GM12878 (cell line): ENCODE measurements around the gene DYNC2LI1. TPM values are rescaled to one million over a fixed set of nuclear protein-coding genes. Genes with fewer than 3 reads are reported as not detected.

Experiments used
- ATAC-seq: fragments of 200-7000 bp; cut with Tn5 transposase; 3 replicates; pipeline ENCODE4 v1.9.1; 2020; ENCODE audit warnings: mild to moderate bottlenecking, moderate library complexity
- BruUV-seq: library from RNA; stranded (reverse); fragments of 400-500 nt; replicated peaks from 2 replicates; lab custom pipeline; 2021; lab: Mats Ljungman, UMichigan
- CTCF ChIA-PET: fragments of 300-600 bp; sonication (Branson Sonifier 250); formaldehyde crosslinking; extraction: SDS; loops from one replicate; lab custom pipeline; 2021; ENCODE audit warnings: inconsistent platforms; lab: Yijun Ruan, JAX
- POLR2A ChIA-PET: fragments of 350-600 bp; formaldehyde crosslinking; extraction: SDS; loops from one replicate; lab custom pipeline; 2021; ENCODE audit warnings: inconsistent platforms; lab: Charles Lee
- RAD21 ChIA-PET: fragments of 300-600 bp; sonication (Branson Sonifier 250); formaldehyde crosslinking; loops from one replicate; lab custom pipeline; 2023; ENCODE audit warnings: antibody characterized with exemption; ENCODE audit not compliant: unreplicated experiment; lab: Charles Lee
- SMC1A ChIA-PET: fragments of 300-600 bp; sonication (Branson Sonifier 250); formaldehyde crosslinking; loops from one replicate; lab custom pipeline; 2023; ENCODE audit not compliant: unreplicated experiment, uncharacterized antibody; lab: Charles Lee
- DNase-seq: peaks from one replicate; pipeline ENCODE4 v3.0.0-alpha.2; 2011; ENCODE audit warnings: low read depth, low spot score
- FAIRE-seq: peaks from 3 replicates; lab custom pipeline; 2011; peaks lifted over from hg19 to GRCh38; lab: Jason Lieb, UNC
- H2AFZ ChIP-seq: 2 replicates; pipeline ENCODE4 v1.6.0; 2011; ENCODE audit warnings: low read depth, low read length, control low read depth; ENCODE audit not compliant: control insufficient read depth
- H3K27ac ChIP-seq: 2 replicates; pipeline ENCODE4 v1.5.1; 2011; ENCODE audit warnings: control low read depth; ENCODE audit not compliant: control insufficient read depth, insufficient read depth
- H3K27me3 ChIP-seq, 2 experiments: replicated peaks in 1 of 2; 2 replicates each; pipeline versions ENCODE4 v1.6.0 to v1.6.1; 2011; ENCODE audit warnings: low read length in 1 of 2; ENCODE audit not compliant: control insufficient read depth in 2 of 2, insufficient read depth in 2 of 2
- H3K36me3 ChIP-seq, 2 experiments: 2 replicates each; pipeline ENCODE4 v1.5.1; 2011; ENCODE audit warnings: low read length in 1 of 2; ENCODE audit not compliant: control insufficient read depth in 2 of 2, insufficient read depth in 2 of 2
- H3K4me1 ChIP-seq: 2 replicates; pipeline ENCODE4 v1.6.1; 2011; ENCODE audit warnings: mild to moderate bottlenecking, low read length, moderate library complexity, mixed read lengths; ENCODE audit not compliant: control insufficient read depth, insufficient read depth
- H3K4me2 ChIP-seq: 2 replicates; pipeline ENCODE4 v1.6.0; 2011; ENCODE audit warnings: control low read depth; ENCODE audit not compliant: control insufficient read depth, insufficient read depth
- H3K4me3 ChIP-seq: fragments of 200-600 bp; sonication (generic); 2 replicates; pipeline ENCODE4 v1.5.1; 2016
- H3K79me2 ChIP-seq: 2 replicates; pipeline ENCODE4 v1.6.0; 2011; ENCODE audit warnings: low read length; ENCODE audit not compliant: control insufficient read depth, insufficient read depth
- H3K9ac ChIP-seq: 2 replicates; pipeline ENCODE4 v1.8.0; 2011; ENCODE audit warnings: low read length, control low read depth, mixed read lengths; ENCODE audit not compliant: control insufficient read depth, insufficient read depth
- H3K9me3 ChIP-seq: replicated peaks from 3 replicates; pipeline ENCODE4 v1.5.1; 2011; ENCODE audit warnings: mild to moderate bottlenecking, low read length; ENCODE audit not compliant: control insufficient read depth, insufficient read depth
- H4K20me1 ChIP-seq: 2 replicates; pipeline ENCODE4 v1.6.0; 2011; ENCODE audit not compliant: control insufficient read depth, insufficient read depth
- EP300 ChIP-seq, 2 experiments: fragments of 150-350 bp in 1 of 2; IDR thresholded peaks; 2 replicates each; pipeline ENCODE4 v1.6.1; 2011 to 2012; ENCODE audit warnings: low read depth in 2 of 2, low read length in 2 of 2, borderline replicate concordance in 1 of 2, improper control_type of control experiment in 1 of 2, inconsistent platforms in 1 of 2; ENCODE audit not compliant: control insufficient read depth in 1 of 2
- JUNB ChIP-seq: IDR thresholded peaks from 2 replicates; pipeline ENCODE4 v1.6.1; 2016; ENCODE audit warnings: antibody characterized with exemption, mild to moderate bottlenecking
- LARP7 ChIP-seq: fragments of 450-650 bp; IDR thresholded peaks from 2 replicates; pipeline ENCODE4 v1.6.1; 2017; ENCODE audit warnings: mild to moderate bottlenecking
- MTA2 ChIP-seq: fragments of 450-650 bp; IDR thresholded peaks from 2 replicates; pipeline ENCODE4 v1.6.1; 2016; ENCODE audit warnings: low read depth, mild to moderate bottlenecking, moderate library complexity
- MXI1 ChIP-seq: fragments of 150-350 bp; IDR thresholded peaks from 2 replicates; pipeline ENCODE4 v1.6.1; 2011; ENCODE audit warnings: low read depth, mild to moderate bottlenecking, inconsistent platforms, low read length, improper control_type of control experiment
- NFXL1 ChIP-seq: fragments of 450-650 bp; IDR thresholded peaks from 2 replicates; pipeline ENCODE4 v1.6.1; 2017; ENCODE audit warnings: antibody characterized with exemption, mild to moderate bottlenecking, borderline replicate concordance
- NFYB ChIP-seq: IDR thresholded peaks from 2 replicates; pipeline ENCODE4 v1.6.1; 2011; ENCODE audit warnings: low read depth, mild to moderate bottlenecking, low read length, improper control_type of control experiment, moderate library complexity; ENCODE audit not compliant: insufficient read depth
- NR2C1 ChIP-seq: fragments of 450-650 bp; IDR thresholded peaks from 2 replicates; pipeline ENCODE4 v1.6.1; 2017; ENCODE audit warnings: antibody characterized with exemption, mild to moderate bottlenecking, moderate library complexity
- NR2C2 ChIP-seq: IDR thresholded peaks from 2 replicates; pipeline ENCODE4 v1.6.1; 2011; ENCODE audit warnings: borderline replicate concordance, low read depth; ENCODE audit not compliant: control insufficient read depth, insufficient read length
- RELA ChIP-seq: fragments of 450-650 bp; IDR thresholded peaks from 2 replicates; pipeline ENCODE4 v1.8.0; 2014; ENCODE audit warnings: borderline replicate concordance; ENCODE audit not compliant: partially characterized antibody
- SIN3A ChIP-seq: IDR thresholded peaks from 2 replicates; pipeline ENCODE4 v1.6.1; 2012; ENCODE audit warnings: low read depth, low read length, improper control_type of control experiment
- SMARCA5 ChIP-seq: fragments of 450-650 bp; IDR thresholded peaks from 2 replicates; pipeline ENCODE4 v1.6.1; 2017; ENCODE audit warnings: mild to moderate bottlenecking
- SREBF2 ChIP-seq: IDR thresholded peaks from 2 replicates; pipeline ENCODE4 v1.6.1; 2012; ENCODE audit warnings: mild to moderate bottlenecking, low read length
- USF1 ChIP-seq: IDR thresholded peaks from 2 replicates; pipeline ENCODE4 v1.6.1; 2011; ENCODE audit warnings: borderline replicate concordance, low read depth, mild to moderate bottlenecking, moderate library complexity, mixed read lengths, low read length; ENCODE audit not compliant: insufficient read depth; ENCODE audit errors: extremely low read length
- ZBED1 ChIP-seq: IDR thresholded peaks from 2 replicates; pipeline ENCODE4 v1.6.1; 2016; ENCODE audit warnings: borderline replicate concordance
- ZBTB11 ChIP-seq: fragments of 450-650 bp; formaldehyde crosslinking; IDR thresholded peaks from 2 replicates; pipeline ENCODE4 v1.5.0; 2022; ENCODE audit warnings: mild to moderate bottlenecking, missing genetic modification characterization
- ZNF274 ChIP-seq: IDR thresholded peaks from one replicate; pipeline ENCODE4 v1.8.0; 2011; ENCODE audit not compliant: insufficient read length, insufficient read depth
- ZNF384 ChIP-seq: IDR thresholded peaks from 2 replicates; pipeline ENCODE4 v1.6.1; 2012; ENCODE audit warnings: low read depth, mild to moderate bottlenecking, low read length, improper control_type of control experiment, borderline replicate concordance
- ZSCAN29 ChIP-seq: fragments of 450-650 bp; IDR thresholded peaks from 2 replicates; pipeline ENCODE4 v1.6.1; 2017; ENCODE audit warnings: mild to moderate bottlenecking, moderate library complexity
- WGBS: methylation state at CpG from one replicate; pipeline ENCODE4 v1.1.6; 2016; ENCODE audit warnings: low lambda C conversion rate; ENCODE audit not compliant: insufficient replicate concordance, insufficient coverage; ENCODE audit errors: missing lambda C conversion rate; 5-methylcytosine and 5-hydroxymethylcytosine counted together
- in situ Hi-C: fragments of 300-500 bp; cut with MboI; formaldehyde crosslinking; loops from 9 replicates; pipeline ENCODE4 v1.14.3; 2018; ENCODE audit warnings: mixed read lengths
- intact Hi-C: fragments of 100-400 bp; cut with micrococcal nuclease; formaldehyde crosslinking; loops from one replicate; pipeline ENCODE4 v1.14.2; 2022; ENCODE audit not compliant: unreplicated experiment
- polyA plus RNA-seq, 11 experiments: library from polyadenylated mRNA; depleted of rRNA in 4 of 11; unstranded in 6 of 11; stranded (reverse) in 5 of 11; fragments of >200 nt; fragmentation: Nextera tagmentation in 4 of 11; fragmentation: Illumina TruSeq in 1 of 11; extraction: Ambion mirVana in 4 of 11; extraction: Trizol in 1 of 11; gene quantifications; 1 replicate in 1 of 11; 2 replicates in 10 of 11; pipeline versions ENCODE4 v1.2.1 to v1.2.3, GENCODE V29; 2011 to 2016; ENCODE audit warnings: inconsistent platforms in 2 of 11, missing spikeins in 2 of 11, low read depth in 1 of 11
- total RNA-seq, 4 experiments: library from RNA; depleted of rRNA in 3 of 4; stranded (reverse); fragments of >200 nt in 3 of 4; fragmentation: Illumina TruSeq in 1 of 4; extraction: Trizol in 1 of 4; gene quantifications; 2 replicates each; pipeline versions ENCODE4 v1.2.1 to v1.2.3, GENCODE V29; 2013 to 2021

Gene DYNC2LI1
- total and polyA plus RNA-seq, 10 of the 15 experiments (the other 5 are each of a cell fraction or from before 2014, with no cell fraction given) = 9.5 to 27.3 (median 19.3) TPM

GRCh38 chr2:43810452-43810851 lies 36.6 kb downstream of the DYNC2LI1 start:
- Histone ChIP-seq H3K9ac (no peak overlapping the region), H3K36me3 (no peaks in the 10 kb centered on the region; a peak in 1 of 4 replicates), H3K4me1 (no peaks in the 10 kb centered on the region), H2AFZ (no peak overlapping the region), H4K20me1 (no peaks in the 10 kb centered on the region), H3K9me3 (no peaks in the 10 kb centered on the region), H3K4me3 (no peak overlapping the region), H3K79me2 (no peaks in the 10 kb centered on the region), H3K4me2 (no peak overlapping the region), H3K27ac (no peak overlapping the region), H3K27me3 (no peaks in the 10 kb centered on the region)
- FAIRE-seq (no peak), DNase-seq (no peak), ATAC-seq (no peak)
- ChIA-PET POLR2A (no interaction called here), RAD21 (no interaction called here), SMC1A (interaction anchor here (1.1 kb wide), 1 partner anchor 8 kb away, joined by 3 read pairs; no protein-coding TSS in a partner anchor), CTCF (no interaction called here)
- TF ChIP-seq ZBTB11 = no peak
- TF ChIP-seq ZBED1 = no peak
- TF ChIP-seq SIN3A = no peak
- no peak for TF ChIP-seq NFYB
- TF ChIP-seq SREBF2 = no peak
- TF ChIP-seq LARP7 = no peak
- TF ChIP-seq ZNF384 = no peak
- no peak for TF ChIP-seq EP300 (IDR thresholded peaks at IDR 0.05; ENCODE audit: borderline replicate concordance in 1 of 2, control insufficient read depth in 1 of 2, low read depth in 2 of 2, low read length in 2 of 2)
- TF ChIP-seq MTA2 = no peak
- TF ChIP-seq JUNB = no peak
- TF ChIP-seq NR2C1 = no peak
- TF ChIP-seq USF1 = no peak
- TF ChIP-seq NFXL1 = no peak
- no peak for TF ChIP-seq SMARCA5
- no peak for TF ChIP-seq NR2C2
- no peak for TF ChIP-seq RELA
- no peak for TF ChIP-seq ZSCAN29
- no peak for TF ChIP-seq ZNF274
- no peak for TF ChIP-seq MXI1
- WGBS = 37% methylated on average over 2 of the region's 2 CpGs
- in situ Hi-C loops (no loop called here), intact Hi-C loops (no loop called here)
- BruUV-seq = no TSS peak
